ENCODE data around the gene GNPTAB. TPM values are rescaled to one million over a fixed set of nuclear protein-coding genes. Genes with fewer than 3 reads are reported as not detected.

Gene GNPTAB
- total RNA-seq, 4 donors from 2014 or later, result 27.1 to 91.6 (median 31.3) TPM

DNA sequence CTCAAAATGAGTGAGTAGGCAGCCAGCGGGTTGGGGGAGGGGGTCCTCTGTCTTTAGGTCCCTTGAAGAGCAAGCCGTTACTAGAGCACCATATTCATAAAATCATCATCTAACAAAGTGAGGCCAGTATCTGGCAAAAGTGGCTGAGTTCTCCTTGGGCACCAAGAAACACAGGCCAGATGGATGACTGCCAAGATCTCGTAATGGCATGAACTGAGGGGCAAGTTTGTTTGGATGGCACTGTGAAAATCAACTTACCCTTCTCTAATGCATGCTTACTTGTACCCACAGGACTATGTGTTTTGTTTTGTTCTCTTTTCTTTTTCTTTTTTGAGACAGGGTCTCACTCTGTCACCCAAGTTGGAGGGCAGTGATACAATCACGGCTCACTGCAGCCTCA is 41.6 kb downstream of the GNPTAB start:
- Histone ChIP-seq H3K27me3 (no peaks in the 10 kb centered on the region), H3K9me3 (no peaks in the 10 kb centered on the region), H3K36me3 (peaks cover 0 to 17% (median 0%) of the 10 kb centered on the region in 3 donors), H3K27ac (no peak overlapping the region), H3K4me1 (peaks cover 0 to 7% (median 0%) of the 10 kb centered on the region in 4 donors), H3K4me3 (no peak overlapping the region)
- no peak for DNase-seq
- TF ChIP-seq, protein P1, sequence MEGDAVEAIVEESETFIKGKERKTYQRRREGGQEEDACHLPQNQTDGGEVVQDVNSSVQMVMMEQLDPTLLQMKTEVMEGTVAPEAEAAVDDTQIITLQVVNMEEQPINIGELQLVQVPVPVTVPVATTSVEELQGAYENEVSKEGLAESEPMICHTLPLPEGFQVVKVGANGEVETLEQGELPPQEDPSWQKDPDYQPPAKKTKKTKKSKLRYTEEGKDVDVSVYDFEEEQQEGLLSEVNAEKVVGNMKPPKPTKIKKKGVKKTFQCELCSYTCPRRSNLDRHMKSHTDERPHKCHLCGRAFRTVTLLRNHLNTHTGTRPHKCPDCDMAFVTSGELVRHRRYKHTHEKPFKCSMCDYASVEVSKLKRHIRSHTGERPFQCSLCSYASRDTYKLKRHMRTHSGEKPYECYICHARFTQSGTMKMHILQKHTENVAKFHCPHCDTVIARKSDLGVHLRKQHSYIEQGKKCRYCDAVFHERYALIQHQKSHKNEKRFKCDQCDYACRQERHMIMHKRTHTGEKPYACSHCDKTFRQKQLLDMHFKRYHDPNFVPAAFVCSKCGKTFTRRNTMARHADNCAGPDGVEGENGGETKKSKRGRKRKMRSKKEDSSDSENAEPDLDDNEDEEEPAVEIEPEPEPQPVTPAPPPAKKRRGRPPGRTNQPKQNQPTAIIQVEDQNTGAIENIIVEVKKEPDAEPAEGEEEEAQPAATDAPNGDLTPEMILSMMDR (IDR thresholded peaks at IDR 0.05), result no peak
- no peak for TF ChIP-seq POLR2A (IDR thresholded peaks at IDR 0.05)

DNA sequence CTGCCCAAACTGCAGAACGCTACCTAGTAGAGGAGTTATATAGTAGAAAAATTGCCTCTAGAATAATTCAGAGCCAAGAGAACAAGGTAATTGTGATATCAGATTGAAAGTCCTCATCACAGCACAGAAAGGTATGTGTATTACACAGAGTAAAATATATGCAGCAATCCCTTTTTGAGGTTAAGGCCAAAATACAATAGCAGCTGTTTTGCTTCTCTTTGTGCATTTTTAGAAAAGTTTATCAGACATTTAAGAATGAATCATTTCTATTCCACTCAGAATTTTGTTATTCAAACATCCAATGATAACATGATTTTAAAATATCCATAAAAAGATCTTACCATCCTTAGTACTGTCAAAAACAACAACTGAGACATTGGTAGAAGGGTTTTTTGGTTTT is 45.1 kb downstream of the GNPTAB start:
- no peaks in the 10 kb centered on the region for H3K27me3 ChIP-seq
- no peaks in the 10 kb centered on the region for H3K4me1 ChIP-seq
- DNase-seq, result no peak
- H3K9me3 ChIP-seq, result no peaks in the 10 kb centered on the region
- H3K27ac ChIP-seq, result no peak overlapping the region
- peaks cover 0 to 17% (median 0%) of the 10 kb centered on the region in 3 donors for H3K36me3 ChIP-seq
- H3K4me3 ChIP-seq, result no peak overlapping the region
- no peak for TF ChIP-seq POLR2A (IDR thresholded peaks at IDR 0.05)
- TF ChIP-seq, protein P1 (IDR thresholded peaks at IDR 0.05), result no peak

DNA sequence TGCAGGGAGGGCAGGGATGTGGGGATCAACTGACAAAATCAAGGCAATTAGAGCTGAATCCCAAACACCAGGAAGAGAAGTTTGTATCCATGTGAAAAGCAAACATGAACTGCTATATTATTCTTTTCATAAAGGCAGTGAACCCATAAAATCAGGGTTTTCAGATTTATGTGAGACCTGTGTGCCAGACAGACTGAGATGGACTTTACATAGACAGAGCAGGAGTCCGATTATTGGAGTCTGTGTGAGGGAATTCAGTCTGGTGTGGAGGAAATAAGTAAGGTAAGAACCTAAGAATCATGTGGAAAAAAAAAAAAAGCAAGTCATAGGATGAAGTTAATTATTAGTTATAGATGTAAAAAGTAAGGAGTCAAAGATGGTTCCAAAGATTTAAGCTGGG is 46.4 kb downstream of the GNPTAB start:
- no peak for DNase-seq
- TF ChIP-seq POLR2A (IDR thresholded peaks at IDR 0.05), result no peak
- TF ChIP-seq, protein P1 (IDR thresholded peaks at IDR 0.05), result no peak
- H3K36me3 ChIP-seq, result peaks cover 0 to 17% (median 0%) of the 10 kb centered on the region in 3 donors

DNA sequence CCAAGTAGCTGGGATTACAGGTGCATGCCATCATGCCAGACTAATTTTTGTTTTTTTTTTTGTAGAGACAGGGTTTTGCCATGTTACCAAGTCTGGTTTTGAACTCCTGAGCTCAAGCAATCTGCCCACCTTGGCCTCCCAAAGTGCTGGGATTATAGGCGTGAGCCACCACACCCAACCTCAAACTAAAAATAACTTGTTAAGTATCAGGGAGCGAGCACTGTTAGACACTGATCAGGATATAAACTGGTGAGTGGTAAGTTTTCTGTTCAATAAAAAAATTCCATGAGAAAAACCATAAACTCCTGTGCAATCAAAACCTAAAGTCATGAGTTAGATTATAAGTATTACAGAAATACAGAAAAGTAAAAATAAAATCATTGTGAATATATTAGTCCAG is 46.9 kb downstream of the GNPTAB start:
- Histone ChIP-seq H3K4me3 (no peak overlapping the region), H3K9me3 (no peaks in the 10 kb centered on the region), H3K4me1 (no peaks in the 10 kb centered on the region), H3K36me3 (peaks cover 0 to 14% (median 0%) of the 10 kb centered on the region in 3 donors), H3K27ac (no peak overlapping the region), H3K27me3 (no peaks in the 10 kb centered on the region)
- no peak for TF ChIP-seq POLR2A (IDR thresholded peaks at IDR 0.05)
- TF ChIP-seq, protein P1 (IDR thresholded peaks at IDR 0.05), result no peak
- DNase-seq, result no peak

More for the DNA sequence above, 46.4 kb downstream of the GNPTAB start:
- H3K4me3 ChIP-seq, result no peak overlapping the region
- H3K4me1 ChIP-seq, result no peaks in the 10 kb centered on the region
- H3K9me3 ChIP-seq, result no peaks in the 10 kb centered on the region
- H3K27ac ChIP-seq, result no peak overlapping the region
- H3K27me3 ChIP-seq, result no peaks in the 10 kb centered on the region

DNA sequence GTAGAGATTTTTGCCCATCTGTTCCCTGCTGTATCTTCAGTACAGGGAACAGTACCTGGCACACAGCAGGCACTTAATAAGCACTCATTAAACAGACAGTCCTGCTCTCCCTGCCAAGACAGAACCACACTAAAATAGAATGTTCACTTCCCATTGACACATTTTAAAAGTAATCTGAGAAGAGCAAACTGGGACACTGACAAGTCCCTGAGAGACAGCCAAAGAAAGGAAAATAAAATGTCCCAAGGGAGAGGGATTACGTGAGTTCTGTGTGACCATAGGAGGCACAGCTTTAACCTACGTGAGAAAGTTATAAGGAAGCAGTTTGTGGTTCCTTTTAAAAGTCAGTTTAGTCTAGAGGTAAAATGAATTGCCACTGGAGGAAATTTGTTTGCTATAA is 47.6 kb downstream of the GNPTAB start:
- Histone ChIP-seq H3K4me3 (no peak overlapping the region), H3K27ac (no peak overlapping the region), H3K9me3 (no peaks in the 10 kb centered on the region), H3K27me3 (no peaks in the 10 kb centered on the region), H3K36me3 (peaks cover 0 to 8% (median 0%) of the 10 kb centered on the region in 3 donors), H3K4me1 (no peaks in the 10 kb centered on the region)
- DNase-seq, result no peak
- TF ChIP-seq, protein P1 (IDR thresholded peaks at IDR 0.05), result no peak
- TF ChIP-seq POLR2A (IDR thresholded peaks at IDR 0.05), result no peak

DNA sequence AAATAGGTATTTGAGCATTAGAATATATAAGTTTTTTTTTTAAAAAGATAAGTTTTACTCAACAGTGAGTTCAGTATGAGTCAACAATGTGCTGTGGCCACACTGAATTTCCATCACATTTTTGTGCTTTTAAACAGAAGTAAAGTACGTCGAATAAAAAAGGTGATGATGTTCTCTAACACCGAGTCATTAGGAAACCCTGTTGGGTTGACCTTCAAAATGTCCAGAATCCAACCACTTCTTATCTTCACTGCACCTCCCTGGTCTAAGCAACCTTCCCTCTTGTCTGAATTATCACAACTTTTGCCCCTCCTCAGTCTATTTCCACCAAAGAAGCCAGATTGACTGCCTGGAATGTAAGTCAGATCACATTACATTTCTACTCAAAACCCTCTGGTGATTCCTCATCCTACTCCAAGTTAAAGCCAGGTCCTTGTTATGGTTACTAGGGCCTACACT is 48.5 kb downstream of the GNPTAB start:
- Histone ChIP-seq H3K4me1 (no peaks in the 10 kb centered on the region), H3K27ac (no peak overlapping the region), H3K9me3 (no peaks in the 10 kb centered on the region), H3K36me3 (peaks cover 0 to 6% (median 0%) of the 10 kb centered on the region in 3 donors), H3K4me3 (no peak overlapping the region), H3K27me3 (no peaks in the 10 kb centered on the region)
- TF ChIP-seq, protein P1 (IDR thresholded peaks at IDR 0.05), result no peak
- TF ChIP-seq POLR2A (IDR thresholded peaks at IDR 0.05), result no peak
- no peak for DNase-seq
